ENCODE data around the gene DPP3.

GRCh38 chr11:66549696-66550095 lies 69.5 kb downstream of the DPP3 start:
- TF ChIP-seq POLR2A (IDR thresholded peaks at IDR 0.05) (no peak), POLR2AphosphoS5 (IDR thresholded peaks at IDR 0.05) (no peak), EP300 (IDR thresholded peaks at IDR 0.05) (no peak)
- TF ChIP-seq, protein P1, sequence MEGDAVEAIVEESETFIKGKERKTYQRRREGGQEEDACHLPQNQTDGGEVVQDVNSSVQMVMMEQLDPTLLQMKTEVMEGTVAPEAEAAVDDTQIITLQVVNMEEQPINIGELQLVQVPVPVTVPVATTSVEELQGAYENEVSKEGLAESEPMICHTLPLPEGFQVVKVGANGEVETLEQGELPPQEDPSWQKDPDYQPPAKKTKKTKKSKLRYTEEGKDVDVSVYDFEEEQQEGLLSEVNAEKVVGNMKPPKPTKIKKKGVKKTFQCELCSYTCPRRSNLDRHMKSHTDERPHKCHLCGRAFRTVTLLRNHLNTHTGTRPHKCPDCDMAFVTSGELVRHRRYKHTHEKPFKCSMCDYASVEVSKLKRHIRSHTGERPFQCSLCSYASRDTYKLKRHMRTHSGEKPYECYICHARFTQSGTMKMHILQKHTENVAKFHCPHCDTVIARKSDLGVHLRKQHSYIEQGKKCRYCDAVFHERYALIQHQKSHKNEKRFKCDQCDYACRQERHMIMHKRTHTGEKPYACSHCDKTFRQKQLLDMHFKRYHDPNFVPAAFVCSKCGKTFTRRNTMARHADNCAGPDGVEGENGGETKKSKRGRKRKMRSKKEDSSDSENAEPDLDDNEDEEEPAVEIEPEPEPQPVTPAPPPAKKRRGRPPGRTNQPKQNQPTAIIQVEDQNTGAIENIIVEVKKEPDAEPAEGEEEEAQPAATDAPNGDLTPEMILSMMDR (IDR thresholded peaks at IDR 0.05) = no peak

Measured in suprapubic skin (tissue), 4 donors.